GM12801 (cell line): ENCODE data around the gene MAP3K9.

ENCODE experiments used
- TF ChIP-seq, protein P1 (sequence below): IDR thresholded peaks from one replicate; pipeline ENCODE4 v1.5.1; 2011; ENCODE audit warnings: control low read depth; ENCODE audit not compliant: insufficient read length; ENCODE audit errors: extremely low read depth

The MAP3K9 gene

DNA sequence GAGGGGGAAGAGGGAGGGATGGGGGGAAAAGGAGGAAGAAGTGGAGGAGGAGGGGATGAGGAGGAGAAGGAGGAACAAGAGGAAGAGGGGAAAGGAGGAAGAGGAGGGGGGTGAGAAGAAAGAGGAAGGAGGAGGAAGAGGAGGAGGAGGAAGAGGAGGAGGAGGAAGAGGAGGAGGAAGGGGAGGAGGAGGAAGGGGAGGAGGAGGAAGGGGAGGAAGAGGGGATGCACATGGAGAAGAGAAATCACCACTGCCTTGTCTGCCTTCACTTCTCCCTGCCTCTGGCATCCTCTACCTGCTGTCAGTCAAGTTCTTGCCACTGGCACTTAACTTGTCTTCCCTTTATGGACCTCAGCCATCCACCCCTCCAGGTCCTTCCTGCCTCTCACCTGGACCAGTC is 107.7 kb downstream of the MAP3K9 start:
- TF ChIP-seq, protein P1, sequence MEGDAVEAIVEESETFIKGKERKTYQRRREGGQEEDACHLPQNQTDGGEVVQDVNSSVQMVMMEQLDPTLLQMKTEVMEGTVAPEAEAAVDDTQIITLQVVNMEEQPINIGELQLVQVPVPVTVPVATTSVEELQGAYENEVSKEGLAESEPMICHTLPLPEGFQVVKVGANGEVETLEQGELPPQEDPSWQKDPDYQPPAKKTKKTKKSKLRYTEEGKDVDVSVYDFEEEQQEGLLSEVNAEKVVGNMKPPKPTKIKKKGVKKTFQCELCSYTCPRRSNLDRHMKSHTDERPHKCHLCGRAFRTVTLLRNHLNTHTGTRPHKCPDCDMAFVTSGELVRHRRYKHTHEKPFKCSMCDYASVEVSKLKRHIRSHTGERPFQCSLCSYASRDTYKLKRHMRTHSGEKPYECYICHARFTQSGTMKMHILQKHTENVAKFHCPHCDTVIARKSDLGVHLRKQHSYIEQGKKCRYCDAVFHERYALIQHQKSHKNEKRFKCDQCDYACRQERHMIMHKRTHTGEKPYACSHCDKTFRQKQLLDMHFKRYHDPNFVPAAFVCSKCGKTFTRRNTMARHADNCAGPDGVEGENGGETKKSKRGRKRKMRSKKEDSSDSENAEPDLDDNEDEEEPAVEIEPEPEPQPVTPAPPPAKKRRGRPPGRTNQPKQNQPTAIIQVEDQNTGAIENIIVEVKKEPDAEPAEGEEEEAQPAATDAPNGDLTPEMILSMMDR = no peak

DNA sequence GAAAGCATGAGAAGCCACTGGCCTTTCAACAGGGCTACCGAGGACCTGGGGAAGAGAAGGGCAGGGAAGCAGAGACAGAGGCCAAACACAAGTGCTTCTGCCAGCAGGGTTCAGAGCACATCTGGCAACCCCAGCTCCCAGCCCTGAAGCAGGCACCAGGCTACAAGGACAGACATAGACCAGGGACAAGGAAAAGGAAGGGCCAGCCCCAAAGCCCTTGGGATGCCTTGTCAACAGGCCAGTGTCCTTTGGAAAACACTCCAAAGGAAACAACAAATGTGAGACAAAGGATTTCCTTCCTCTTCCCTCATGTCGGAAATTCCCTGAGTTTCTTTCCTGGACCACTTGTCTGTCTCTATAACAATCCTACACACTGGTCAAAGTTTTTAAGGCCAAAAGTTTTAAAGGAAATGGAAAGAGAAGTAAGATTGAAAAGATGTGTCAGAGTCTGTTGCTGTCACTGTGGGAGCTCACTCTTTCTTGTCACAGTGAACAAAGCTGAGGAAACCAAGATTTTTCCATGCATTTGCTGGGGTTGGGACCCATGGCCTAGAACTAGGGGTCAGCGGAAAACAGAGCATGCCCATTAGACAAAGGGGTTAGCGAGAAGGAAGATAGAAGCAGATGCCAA is 108.2 kb downstream of the MAP3K9 start:
- TF ChIP-seq, protein P1 = no peak

DNA sequence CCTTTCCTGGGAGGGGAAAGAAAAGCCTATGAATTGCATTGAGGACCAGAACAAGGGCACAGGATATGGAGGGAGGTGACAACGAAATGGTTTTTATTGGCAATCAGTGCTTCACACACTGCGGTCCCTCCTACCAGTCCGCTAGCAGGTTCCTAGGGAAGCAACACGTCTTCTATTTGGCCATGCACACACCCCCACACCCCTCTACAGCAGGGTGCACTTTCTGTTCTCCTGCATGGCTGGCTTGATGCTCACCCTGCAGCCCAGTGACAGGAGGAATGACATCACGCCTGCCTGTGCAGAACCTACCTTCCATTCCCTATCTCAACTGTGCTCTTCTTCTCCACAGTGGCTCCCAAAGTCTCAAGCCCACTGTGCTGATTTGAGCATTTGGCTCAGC is 109.7 kb downstream of the MAP3K9 start:
- TF ChIP-seq, protein P1 = no peak

DNA sequence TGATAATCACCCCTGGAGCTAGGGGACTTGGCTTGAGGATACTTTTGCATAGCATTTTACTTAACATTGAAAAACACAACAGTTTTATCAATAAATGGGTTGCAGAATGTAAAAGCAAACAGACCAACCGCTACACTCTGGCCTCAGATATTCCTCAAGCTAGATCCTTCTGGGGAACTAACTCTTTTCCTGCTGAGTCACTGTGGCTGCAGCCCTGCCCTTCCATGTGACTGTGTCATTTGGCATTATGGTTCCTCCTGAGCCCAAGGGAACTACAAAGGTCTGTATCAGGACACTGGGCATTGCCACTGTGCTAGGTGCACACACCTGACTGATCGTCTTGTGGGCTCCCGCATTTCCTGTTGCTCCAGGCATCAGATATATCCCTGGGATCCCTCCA is 111.0 kb downstream of the MAP3K9 start:
- TF ChIP-seq, protein P1 = no peak

DNA sequence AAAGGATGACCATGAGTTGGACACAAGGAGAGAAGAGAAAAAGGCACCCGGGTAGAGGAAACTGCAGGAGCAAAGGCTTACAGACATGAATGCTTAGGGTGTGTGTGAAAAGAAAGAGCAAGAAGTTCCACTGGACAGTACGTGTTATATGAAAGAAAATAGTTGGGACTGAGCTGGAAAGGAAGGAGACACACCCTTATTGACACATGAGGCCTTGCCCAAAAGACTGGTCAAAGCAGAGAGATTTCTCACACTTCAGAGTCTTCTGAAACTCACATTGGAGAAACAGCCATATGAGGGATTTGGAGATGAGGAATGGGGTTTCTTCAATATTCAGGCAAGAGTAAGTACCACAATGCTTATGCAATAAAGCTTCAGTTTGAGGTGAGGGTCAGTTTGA is 111.6 kb downstream of the MAP3K9 start:
- TF ChIP-seq, protein P1 = no peak

DNA sequence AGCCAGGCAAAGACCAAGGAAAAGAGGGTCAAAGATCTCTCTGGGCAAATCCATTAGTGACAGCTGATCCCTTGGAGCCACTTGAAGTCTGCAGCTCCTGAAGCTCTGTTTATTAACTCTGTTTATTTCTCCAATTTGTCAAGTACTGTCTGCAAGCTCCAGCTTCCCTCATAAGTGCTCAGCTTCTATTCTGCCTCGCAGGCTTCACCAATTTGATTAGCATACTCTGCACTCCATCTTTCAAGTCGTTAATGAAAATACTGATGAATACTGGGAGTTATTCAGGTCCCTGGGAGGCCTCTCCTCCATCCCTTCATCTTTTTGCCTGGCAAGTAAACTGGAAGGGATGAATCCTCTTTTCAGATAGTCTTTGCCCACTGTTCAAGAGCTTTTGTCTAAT is 113.3 kb downstream of the MAP3K9 start:
- TF ChIP-seq, protein P1 = no peak

DNA sequence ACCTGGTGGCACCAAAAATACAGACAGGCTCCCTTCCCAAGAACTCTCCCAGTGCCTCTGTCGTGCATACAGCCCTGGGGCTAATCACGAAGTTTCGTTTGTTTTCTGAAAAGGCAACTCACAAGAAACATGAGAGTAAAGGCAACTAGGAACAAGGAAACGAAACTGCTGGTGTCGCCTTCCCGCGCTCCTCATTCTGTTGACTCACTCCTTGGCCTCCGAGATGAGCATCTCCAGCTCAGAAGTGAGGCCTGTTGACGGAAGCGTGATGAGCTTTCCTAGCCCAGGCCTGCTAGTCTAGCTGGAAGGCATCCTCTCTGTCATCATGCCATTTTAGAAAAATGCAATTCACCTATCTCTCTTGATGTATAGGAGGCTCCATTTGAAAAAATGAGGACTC is 117.1 kb downstream of the MAP3K9 start:
- TF ChIP-seq, protein P1 = no peak
